Measurements from ENCODE around the gene RFC2.

RFC2 gene

GRCh38 chr7:74275401-74275881 is 21.2 kb upstream of the RFC2 start:
- Histone ChIP-seq H3K27me3 (ENCODE audit: control insufficient read depth, insufficient read depth, low read length) (no peaks in the 10 kb centered on the region), H3K4me3 (ENCODE audit: low read length) (no peak overlapping the region), H3K9me3 (ENCODE audit: control insufficient read depth, low read depth, low read length) (no peaks in the 10 kb centered on the region), H3K4me1 (ENCODE audit: control insufficient read depth, low read depth, low read length) (peaks cover 5% of the 10 kb centered on the region), H3K36me3 (ENCODE audit: control insufficient read depth, low read depth, low read length) (no peaks in the 10 kb centered on the region), H3K9ac (ENCODE audit: low read length) (no peak overlapping the region), H3K27ac (ENCODE audit: low read length) (no peak overlapping the region)

- H3K36me3 ChIP-seq (ENCODE audit: control insufficient read depth, low read depth, low read length): no peaks in the 10 kb centered on the region
- H3K27ac ChIP-seq (ENCODE audit: low read length): no peak overlapping the region
- no peaks in the 10 kb centered on the region for H3K4me1 ChIP-seq (ENCODE audit: control insufficient read depth, low read depth, low read length)
- H3K4me3 ChIP-seq (ENCODE audit: low read length): no peak overlapping the region
- H3K27me3 ChIP-seq (ENCODE audit: control insufficient read depth, insufficient read depth, low read length): no peaks in the 10 kb centered on the region
- H3K9ac ChIP-seq (ENCODE audit: low read length): no peak overlapping the region
- H3K9me3 ChIP-seq (ENCODE audit: control insufficient read depth, low read depth, low read length): no peaks in the 10 kb centered on the region
Observed at GRCh38 chr7:74272305-74273038, 18.3 kb upstream of the RFC2 start.

- H3K4me1 ChIP-seq (ENCODE audit: control insufficient read depth, low read depth, low read length): no peaks in the 10 kb centered on the region
- H3K27ac ChIP-seq (ENCODE audit: low read length): no peak overlapping the region
- H3K36me3 ChIP-seq (ENCODE audit: control insufficient read depth, low read depth, low read length): no peaks in the 10 kb centered on the region
- no peaks in the 10 kb centered on the region for H3K9me3 ChIP-seq (ENCODE audit: control insufficient read depth, low read depth, low read length)
- no peak overlapping the region for H3K9ac ChIP-seq (ENCODE audit: low read length)
- no peaks in the 10 kb centered on the region for H3K27me3 ChIP-seq (ENCODE audit: control insufficient read depth, insufficient read depth, low read length)
- no peak overlapping the region for H3K4me3 ChIP-seq (ENCODE audit: low read length)
Observed at GRCh38 chr7:74271742-74272141, 17.5 kb upstream of the RFC2 start.

- Histone ChIP-seq H3K36me3 (ENCODE audit: control insufficient read depth, low read depth, low read length) (no peaks in the 10 kb centered on the region), H3K4me1 (ENCODE audit: control insufficient read depth, low read depth, low read length) (no peaks in the 10 kb centered on the region), H3K27ac (ENCODE audit: low read length) (no peak overlapping the region), H3K27me3 (ENCODE audit: control insufficient read depth, insufficient read depth, low read length) (no peaks in the 10 kb centered on the region), H3K9ac (ENCODE audit: low read length) (no peak overlapping the region), H3K9me3 (ENCODE audit: control insufficient read depth, low read depth, low read length) (no peaks in the 10 kb centered on the region), H3K4me3 (ENCODE audit: low read length) (peak overlapping the region; percentile 63)
Observed at GRCh38 chr7:74269757-74270277, 15.6 kb upstream of the RFC2 start.

- Histone ChIP-seq H3K36me3 (ENCODE audit: control insufficient read depth, low read depth, low read length) (no peaks in the 10 kb centered on the region), H3K4me3 (ENCODE audit: low read length) (no peak overlapping the region), H3K27me3 (ENCODE audit: control insufficient read depth, insufficient read depth, low read length) (no peaks in the 10 kb centered on the region), H3K9ac (ENCODE audit: low read length) (no peak overlapping the region), H3K4me1 (ENCODE audit: control insufficient read depth, low read depth, low read length) (no peaks in the 10 kb centered on the region), H3K9me3 (ENCODE audit: control insufficient read depth, low read depth, low read length) (no peaks in the 10 kb centered on the region), H3K27ac (ENCODE audit: low read length) (no peak overlapping the region)
Observed at GRCh38 chr7:74267756-74268565, 13.8 kb upstream of the RFC2 start.

GRCh38 chr7:74266191-74266963 is 12.2 kb upstream of the RFC2 start:
- Histone ChIP-seq H3K9me3 (ENCODE audit: control insufficient read depth, low read depth, low read length) (no peaks in the 10 kb centered on the region), H3K4me3 (ENCODE audit: low read length) (no peak overlapping the region), H3K4me1 (ENCODE audit: control insufficient read depth, low read depth, low read length) (no peaks in the 10 kb centered on the region), H3K9ac (ENCODE audit: low read length) (no peak overlapping the region), H3K27ac (ENCODE audit: low read length) (no peak overlapping the region), H3K36me3 (ENCODE audit: control insufficient read depth, low read depth, low read length) (no peaks in the 10 kb centered on the region), H3K27me3 (ENCODE audit: control insufficient read depth, insufficient read depth, low read length) (no peaks in the 10 kb centered on the region)

GRCh38 chr7:74263399-74264120 is 9.4 kb upstream of the RFC2 start:
- Histone ChIP-seq H3K27me3 (ENCODE audit: control insufficient read depth, insufficient read depth, low read length) (no peaks in the 10 kb centered on the region), H3K36me3 (ENCODE audit: control insufficient read depth, low read depth, low read length) (no peaks in the 10 kb centered on the region), H3K9ac (ENCODE audit: low read length) (no peak overlapping the region), H3K27ac (ENCODE audit: low read length) (no peak overlapping the region), H3K4me3 (ENCODE audit: low read length) (no peak overlapping the region), H3K4me1 (ENCODE audit: control insufficient read depth, low read depth, low read length) (no peaks in the 10 kb centered on the region), H3K9me3 (ENCODE audit: control insufficient read depth, low read depth, low read length) (no peaks in the 10 kb centered on the region)

GRCh38 chr7:74262639-74263398 is 8.6 kb upstream of the RFC2 start:
- no peak overlapping the region for H3K27ac ChIP-seq (ENCODE audit: low read length)
- no peaks in the 10 kb centered on the region for H3K36me3 ChIP-seq (ENCODE audit: control insufficient read depth, low read depth, low read length)
- H3K4me1 ChIP-seq (ENCODE audit: control insufficient read depth, low read depth, low read length): no peaks in the 10 kb centered on the region
- no peak overlapping the region for H3K9ac ChIP-seq (ENCODE audit: low read length)
- no peak overlapping the region for H3K4me3 ChIP-seq (ENCODE audit: low read length)
- no peaks in the 10 kb centered on the region for H3K9me3 ChIP-seq (ENCODE audit: control insufficient read depth, low read depth, low read length)
- no peaks in the 10 kb centered on the region for H3K27me3 ChIP-seq (ENCODE audit: control insufficient read depth, insufficient read depth, low read length)

- Histone ChIP-seq H3K27ac (ENCODE audit: low read length) (no peak overlapping the region), H3K9ac (ENCODE audit: low read length) (no peak overlapping the region), H3K4me3 (ENCODE audit: low read length) (no peak overlapping the region), H3K27me3 (ENCODE audit: control insufficient read depth, insufficient read depth, low read length) (no peaks in the 10 kb centered on the region), H3K36me3 (ENCODE audit: control insufficient read depth, low read depth, low read length) (no peaks in the 10 kb centered on the region), H3K4me1 (ENCODE audit: control insufficient read depth, low read depth, low read length) (peaks cover 5% of the 10 kb centered on the region), H3K9me3 (ENCODE audit: control insufficient read depth, low read depth, low read length) (no peaks in the 10 kb centered on the region)
Observed at GRCh38 chr7:74258639-74259038, 4.4 kb upstream of the RFC2 start.

- H3K27ac ChIP-seq (ENCODE audit: low read length): no peak overlapping the region
- no peak overlapping the region for H3K9ac ChIP-seq (ENCODE audit: low read length)
- H3K4me1 ChIP-seq (ENCODE audit: control insufficient read depth, low read depth, low read length): peaks cover 9% of the 10 kb centered on the region
Observed at GRCh38 chr7:74256491-74257408, 2.6 kb upstream of the RFC2 start.

More at GRCh38 chr7:74256491-74257408, 2.6 kb upstream of the RFC2 start:
- Histone ChIP-seq H3K27me3 (ENCODE audit: control insufficient read depth, insufficient read depth, low read length) (no peaks in the 10 kb centered on the region), H3K4me3 (ENCODE audit: low read length) (no peak overlapping the region), H3K36me3 (ENCODE audit: control insufficient read depth, low read depth, low read length) (no peaks in the 10 kb centered on the region), H3K9me3 (ENCODE audit: control insufficient read depth, low read depth, low read length) (no peaks in the 10 kb centered on the region)

Data from iPS-18a (cell line).